Astrocyte (in vitro differentiated cells and primary cell): ENCODE data around the gene NAA20.

Experiments used
- CTCF ChIP-seq: IDR thresholded peaks from 2 replicates; pipeline ENCODE4 v1.5.1; 2011; ENCODE audit warnings: low read depth, mild to moderate bottlenecking, inconsistent platforms, low read length, moderate library complexity; ENCODE audit not compliant: insufficient read depth
- EZH2 ChIP-seq: IDR thresholded peaks from 2 replicates; pipeline ENCODE4 v1.6.1; 2012; ENCODE audit warnings: mild to moderate bottlenecking, low read length, inconsistent platforms; ENCODE audit not compliant: insufficient read depth

DNA sequence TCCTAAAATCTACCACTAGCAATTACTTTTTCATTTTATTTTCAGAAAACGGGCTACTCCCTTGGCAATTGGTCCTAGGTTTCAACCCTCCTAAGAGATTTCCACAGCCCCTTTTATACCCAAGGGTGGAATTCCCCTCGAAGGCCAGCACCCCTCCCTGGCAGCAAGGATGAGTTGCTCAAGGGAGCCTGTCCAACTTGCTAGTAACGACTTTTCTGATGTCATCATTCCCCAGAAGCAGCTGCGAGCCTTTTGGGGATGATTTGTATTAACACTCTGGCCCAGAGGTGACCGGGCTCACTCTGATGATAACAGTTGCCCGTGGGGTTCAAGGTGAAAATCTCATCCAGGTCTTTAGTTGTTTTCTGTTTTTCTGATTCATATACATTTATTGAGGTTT lies 30.7 kb upstream of the NAA20 start:
- TF ChIP-seq CTCF = no peak
- no peak for TF ChIP-seq EZH2
